Embryonic facial prominence (tissue), 1 donor: ENCODE results near the gene B3GNT7.

Source experiments
- DNase-seq: peaks from one replicate; pipeline ENCODE4 v3.0.0-alpha.2; 2016; ENCODE audit errors: extremely low spot score

The B3GNT7 gene

DNA sequence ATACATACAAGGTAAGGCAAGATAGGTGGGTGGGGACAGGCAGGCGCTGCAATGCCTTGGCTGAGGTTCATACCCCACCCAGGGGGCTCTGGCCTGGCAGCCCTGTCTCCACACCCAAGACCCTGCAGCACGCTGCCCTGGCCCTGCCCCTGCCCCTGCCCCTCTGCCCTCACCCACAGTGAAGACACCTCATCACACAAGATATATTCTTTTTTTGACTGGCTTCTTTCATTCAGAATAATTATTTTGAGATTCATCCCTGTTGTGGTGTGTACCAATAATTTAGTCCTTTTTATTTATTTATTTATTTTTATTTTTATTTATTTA is 11.4 kb upstream of the B3GNT7 start:
- no peak for DNase-seq

DNA sequence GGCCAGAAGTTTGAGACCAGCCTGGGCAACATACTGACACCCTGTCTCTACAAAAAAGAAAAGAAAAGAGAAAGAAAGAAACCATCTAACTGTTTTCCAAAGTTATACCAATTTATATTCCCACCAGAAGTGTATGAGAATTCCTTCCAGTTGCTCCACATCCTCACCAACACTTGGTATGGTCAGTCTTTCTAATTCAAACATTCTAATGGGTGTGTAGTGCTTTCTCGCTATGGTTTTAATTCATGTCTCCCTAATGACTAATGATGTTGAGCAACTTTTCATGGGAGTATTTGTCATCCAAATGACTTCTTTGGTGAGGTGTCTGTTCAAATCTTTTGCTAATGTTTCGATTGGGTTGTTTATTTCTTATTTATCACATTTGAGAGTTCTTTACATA is 10.5 kb upstream of the B3GNT7 start:
- no peak for DNase-seq

- no peak for DNase-seq
Measured at GRCh38 chr2:231385429-231385828, 10.1 kb upstream of the B3GNT7 start.

GRCh38 chr2:231386446-231386845 is 9.1 kb upstream of the B3GNT7 start:
- DNase-seq: no peak

DNA sequence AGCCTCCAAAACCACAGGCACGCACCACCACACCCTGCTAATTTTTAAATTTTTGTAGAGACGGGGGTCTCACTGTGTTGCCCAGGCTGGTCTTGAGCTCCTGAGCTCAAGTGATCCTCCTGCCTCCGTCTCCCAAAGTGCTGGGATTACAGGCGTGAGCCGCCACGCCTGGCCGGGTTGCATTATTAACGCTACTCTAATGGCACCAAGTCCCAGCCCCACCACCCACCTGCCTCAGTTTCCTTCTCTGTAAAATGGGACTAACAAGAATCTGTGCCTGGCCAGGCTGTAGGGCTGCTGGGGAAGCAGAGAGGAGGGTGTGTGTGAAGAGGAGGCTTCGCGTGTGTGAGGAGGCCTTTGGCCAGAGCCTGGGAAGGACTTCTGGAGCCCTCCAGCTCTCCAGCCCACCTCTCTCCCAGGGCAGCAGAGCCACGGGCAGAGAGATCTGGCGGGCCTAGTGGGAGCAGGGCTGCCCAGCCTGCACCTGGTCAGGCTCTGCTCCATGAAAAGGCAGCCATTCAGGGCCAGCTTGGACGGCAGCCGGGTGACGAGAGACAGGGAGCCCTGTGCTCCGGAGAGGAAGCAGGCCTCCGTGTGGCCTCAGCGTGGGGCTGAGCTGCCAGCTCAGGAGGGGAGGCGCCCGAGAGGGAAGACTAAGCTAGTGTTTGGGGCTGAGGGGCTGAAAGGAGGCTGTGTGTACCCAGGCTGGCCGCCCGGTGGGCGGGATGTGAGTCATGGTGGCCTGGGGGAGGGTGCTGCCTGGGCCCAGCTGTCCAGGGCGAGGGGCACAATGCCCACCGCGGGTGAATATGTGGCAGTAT is 7.4 kb upstream of the B3GNT7 start:
- no peak for DNase-seq

- no peak for DNase-seq
Measured at GRCh38 chr2:231388725-231389346, 6.7 kb upstream of the B3GNT7 start.

- DNase-seq: no peak
Measured at GRCh38 chr2:231390667-231391066, 4.8 kb upstream of the B3GNT7 start.

DNA sequence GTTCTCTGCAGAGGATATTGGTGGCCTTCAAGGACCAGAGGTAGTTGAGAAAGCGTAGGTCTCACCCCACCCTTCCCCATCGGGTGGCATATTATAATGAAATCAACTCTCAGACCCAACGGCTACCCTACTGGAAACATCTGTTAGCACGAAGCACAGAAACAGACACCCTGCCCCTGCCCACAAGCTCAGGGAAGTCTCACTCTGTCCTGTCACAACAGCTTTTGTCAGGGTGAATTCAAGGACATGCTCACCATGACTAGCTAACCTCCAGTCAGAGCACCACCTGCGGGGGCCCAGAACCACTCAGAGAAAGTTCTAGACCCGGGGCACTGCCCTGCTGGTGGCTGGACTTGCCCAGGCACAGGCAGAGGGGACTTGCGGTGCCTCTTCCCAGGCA is 3.5 kb upstream of the B3GNT7 start:
- DNase-seq: no peak

DNA sequence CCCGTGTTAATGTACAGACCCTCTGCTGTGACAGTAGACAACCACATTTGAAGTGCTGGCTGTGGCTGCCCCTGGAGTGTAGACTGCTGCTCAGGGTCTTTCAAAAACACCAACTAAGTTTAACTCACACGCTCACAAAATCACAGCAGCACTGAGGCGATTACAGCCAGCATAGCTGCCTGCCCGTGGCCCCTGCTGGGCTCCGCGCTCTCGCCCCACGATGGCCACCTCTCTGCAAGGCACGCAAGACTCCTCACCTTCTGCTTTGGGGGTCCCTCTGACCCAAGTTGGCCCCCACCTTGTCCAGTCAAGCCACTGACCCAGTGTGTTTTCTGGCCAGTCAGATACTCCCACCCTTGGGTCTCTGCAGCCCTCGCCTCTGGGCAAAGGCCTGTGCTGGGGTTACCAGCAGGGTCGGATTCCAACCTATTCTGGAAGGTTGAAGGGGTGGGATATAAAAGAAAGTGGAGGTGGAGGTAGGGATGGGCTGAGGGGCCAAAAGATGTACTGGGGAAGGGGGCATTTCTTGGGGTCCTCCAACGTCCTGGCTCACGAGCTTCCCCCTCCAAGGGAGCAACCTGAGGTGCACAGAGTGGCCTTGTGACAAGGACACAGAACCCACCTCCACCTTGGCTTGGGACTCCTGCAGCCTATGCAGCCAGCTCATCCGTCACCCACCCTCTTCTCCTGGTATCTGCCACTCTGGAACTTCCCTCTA is 2.9 kb upstream of the B3GNT7 start:
- no peak for DNase-seq

DNA sequence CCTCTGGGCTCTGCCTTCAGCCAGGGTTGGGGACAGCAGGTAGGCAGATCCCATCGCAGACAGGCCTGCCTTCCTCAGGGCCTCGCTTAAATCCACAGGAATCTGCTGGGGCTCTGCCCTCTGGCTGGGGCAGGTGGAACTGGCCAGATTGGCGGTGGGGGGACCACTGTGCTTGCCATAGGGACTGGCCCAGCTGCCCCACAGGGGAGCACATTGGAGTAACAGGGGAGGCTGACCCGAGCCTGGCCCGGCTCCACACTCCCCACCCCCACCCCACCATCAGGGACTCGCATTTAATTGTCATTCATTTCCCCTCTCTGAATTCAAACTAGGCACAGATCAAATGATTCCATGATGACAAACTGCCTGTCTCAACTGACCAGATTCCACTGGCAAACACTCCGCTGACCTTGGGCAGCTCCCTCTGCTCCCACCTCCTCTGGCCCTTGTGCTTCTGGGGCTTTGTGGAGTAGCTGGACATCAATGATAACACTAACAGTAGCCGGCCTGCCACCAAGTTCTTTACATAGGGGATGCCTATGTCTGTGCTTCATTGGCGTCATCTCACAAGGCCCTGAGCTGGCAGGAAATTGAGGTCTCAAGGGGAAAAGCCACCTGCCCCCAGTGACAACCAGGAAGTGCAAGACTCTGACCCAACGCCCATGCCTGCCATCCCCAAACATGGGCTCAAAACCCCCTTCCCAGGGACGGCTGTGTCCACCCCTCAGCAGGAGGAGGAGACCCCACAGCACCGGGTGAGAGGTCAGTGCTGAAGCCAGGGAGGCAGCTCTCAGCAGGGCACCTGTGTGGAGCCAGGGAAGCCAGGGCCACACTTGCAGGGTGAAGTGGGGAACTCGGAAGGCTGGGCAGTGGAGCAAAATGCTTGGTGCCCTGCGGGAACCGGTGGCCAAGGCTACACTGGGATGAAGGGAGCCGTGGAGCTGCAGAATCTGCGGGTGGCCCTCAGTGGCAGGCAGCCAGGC is 2.1 kb upstream of the B3GNT7 start:
- DNase-seq: no peak

- DNase-seq: no peak
Measured at GRCh38 chr2:231394211-231395141, 1.0 kb upstream of the B3GNT7 start.

GRCh38 chr2:231396058-231396821 is 730 bp downstream of the B3GNT7 start:
- DNase-seq: no peak

DNA sequence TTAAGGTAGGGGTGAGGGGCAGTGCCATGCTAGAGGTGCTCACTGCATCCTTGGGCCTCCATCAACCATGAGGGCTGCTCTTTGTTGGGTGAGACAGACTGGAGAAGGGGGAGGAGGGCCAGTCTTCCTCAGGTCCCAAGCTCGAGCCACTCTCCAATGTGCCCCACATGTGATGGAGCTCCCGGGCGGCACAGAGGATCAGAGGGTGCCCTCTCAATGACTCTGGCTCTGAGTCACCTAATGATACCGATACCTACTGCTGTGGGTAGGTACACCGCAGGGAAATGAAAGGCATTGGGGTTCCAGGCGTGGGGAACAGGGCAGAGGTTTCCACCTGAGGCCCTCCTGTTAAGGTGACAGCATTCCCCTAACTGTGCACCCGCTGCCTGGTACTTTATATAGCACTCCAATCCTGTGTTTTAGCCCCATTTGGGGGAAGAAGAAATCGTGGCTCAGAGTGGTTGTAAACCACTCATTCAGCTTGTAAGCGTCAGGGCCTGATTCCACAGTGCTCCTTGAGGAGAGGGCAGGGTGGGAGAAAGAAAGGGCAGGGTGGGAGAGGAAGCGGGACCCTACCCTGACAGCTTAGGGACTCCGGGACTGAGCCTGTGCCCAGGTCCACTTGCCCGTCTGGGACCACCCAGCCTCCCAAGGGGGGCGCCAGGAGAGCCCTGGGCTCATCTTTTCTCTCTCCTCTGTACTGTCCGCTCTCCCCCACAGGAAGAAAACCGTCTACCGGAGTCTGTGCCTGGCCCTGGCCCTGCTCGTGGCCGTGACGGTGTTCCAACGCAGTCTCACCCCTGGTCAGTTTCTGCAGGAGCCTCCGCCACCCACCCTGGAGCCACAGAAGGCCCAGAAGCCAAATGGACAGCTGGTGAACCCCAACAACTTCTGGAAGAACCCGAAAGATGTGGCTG is 1.8 kb downstream of the B3GNT7 start:
- no peak for DNase-seq

GRCh38 chr2:231397928-231398294 is 2.4 kb downstream of the B3GNT7 start:
- no peak for DNase-seq

- DNase-seq: no peak
Measured at GRCh38 chr2:231398585-231398984, 3.1 kb downstream of the B3GNT7 start.

- DNase-seq: no peak
Measured at GRCh38 chr2:231399046-231399852, 3.7 kb downstream of the B3GNT7 start.

DNA sequence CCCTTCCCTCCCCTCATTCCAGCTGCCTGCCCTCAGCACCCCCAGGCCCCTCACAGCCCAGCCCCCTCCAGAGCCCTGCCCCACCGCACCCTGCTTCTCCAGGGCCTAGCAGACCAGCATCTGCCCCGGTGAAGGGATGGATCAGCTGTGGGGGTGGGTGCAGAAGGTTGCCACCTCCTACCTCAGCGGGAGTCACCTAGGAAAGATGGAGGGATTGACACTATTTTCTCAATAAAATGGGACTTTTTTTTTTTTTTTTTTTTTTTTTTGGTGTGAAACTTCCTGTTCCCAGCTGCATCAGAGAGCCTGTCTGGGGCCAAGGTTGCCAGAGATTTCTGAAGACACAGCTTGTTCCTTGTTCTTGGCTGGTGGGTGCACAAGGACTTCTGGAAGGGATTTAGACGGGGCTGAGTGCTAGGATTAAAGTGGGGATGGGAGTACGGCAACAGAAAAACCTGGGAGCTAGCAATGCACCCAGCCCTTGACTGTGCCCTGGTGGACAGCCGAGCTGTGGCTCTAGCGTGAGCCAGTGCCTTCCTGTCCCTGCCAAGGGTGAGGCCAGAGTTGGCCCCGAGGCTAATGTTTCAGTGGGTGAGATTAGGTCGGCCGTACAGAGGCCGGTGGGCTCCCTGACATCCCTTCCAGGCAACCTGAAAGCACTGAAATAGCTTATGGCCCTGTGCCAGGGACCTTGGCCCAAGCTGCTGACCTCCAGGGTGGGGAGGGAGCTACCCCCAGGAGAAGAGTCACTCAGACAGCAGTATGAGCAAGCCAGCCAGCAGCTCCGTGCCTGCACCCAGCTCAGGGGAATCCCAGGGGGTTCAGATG is 4.6 kb downstream of the B3GNT7 start:
- no peak for DNase-seq
